ENCODE data around the gene TADA2B.
"Not testable (repeated sequence)": the region's sequence is repeated elsewhere in the genome, so short reads cannot be mapped to it uniquely, and the experiment has no call there.

The TADA2B gene

GRCh38 chr4:7060346-7061150 is 17.4 kb downstream of the TADA2B start:
- no peak for DNase-seq

GRCh38 chr4:7061815-7062214 is 18.6 kb downstream of the TADA2B start:
- DNase-seq, result no peak

- DNase-seq, result no peak
These were observed 19.6 kb downstream of the TADA2B start for GRCh38 chr4:7062816-7063215.

GRCh38 chr4:7063362-7063761 is 20.2 kb downstream of the TADA2B start:
- DNase-seq, result no peak

- DNase-seq, result no peak
These were observed 22.8 kb downstream of the TADA2B start for GRCh38 chr4:7066006-7066405.

GRCh38 chr4:7066493-7066892 is 23.3 kb downstream of the TADA2B start:
- DNase-seq, result no peak

GRCh38 chr4:7067126-7067451 is 23.9 kb downstream of the TADA2B start:
- no peak for DNase-seq

GRCh38 chr4:7067452-7068278 is 24.5 kb downstream of the TADA2B start, which contains the start of gene GRPEL1:
Gene GRPEL1 (minus strand): TSS chr4:7068064. CDS start chr4:7068032, 32 bp downstream.
- DNase-seq, result peak; percentile 97

- no peak for DNase-seq
These were observed 25.2 kb downstream of the TADA2B start for GRCh38 chr4:7068279-7068842.

GRCh38 chr4:7068883-7069282 is 25.7 kb downstream of the TADA2B start:
- no peak for DNase-seq

- DNase-seq, result peak; percentile 56
These were observed 27.7 kb downstream of the TADA2B start for GRCh38 chr4:7070729-7071511.

- no peak for DNase-seq
These were observed 29.9 kb downstream of the TADA2B start for GRCh38 chr4:7073059-7073458.

- DNase-seq, result no peak
These were observed 30.6 kb downstream of the TADA2B start for GRCh38 chr4:7073526-7074390.

GRCh38 chr4:7074426-7074825 is 31.3 kb downstream of the TADA2B start:
- DNase-seq, result no peak

- DNase-seq, result no peak
These were observed 33.0 kb downstream of the TADA2B start for GRCh38 chr4:7075962-7076695.

GRCh38 chr4:7076696-7077082 is 33.5 kb downstream of the TADA2B start:
- DNase-seq, result no peak

GRCh38 chr4:7077371-7077770 is 34.2 kb downstream of the TADA2B start:
- DNase-seq, result no peak

- no peak for DNase-seq
These were observed 34.9 kb downstream of the TADA2B start for GRCh38 chr4:7078025-7078424.

- DNase-seq, result not testable (repeated sequence)
These were observed 36.3 kb downstream of the TADA2B start for GRCh38 chr4:7079483-7079882.

GRCh38 chr4:7079909-7080308 is 36.7 kb downstream of the TADA2B start:
- not testable (repeated sequence) for DNase-seq

Measured in NCI-H2029 treated with DMSO at 0.1 percent for 48 hours (cell line).